Measurements from ENCODE around the gene TNFRSF21.
"Not testable (repeated sequence)": the region's sequence is repeated elsewhere in the genome, so short reads cannot be mapped to it uniquely, and the experiment has no call there.

Gene TNFRSF21

GRCh38 chr6:47309291-47310130 lies at the start of gene TNFRSF21:
TSS of gene TNFRSF21 (minus strand) at chr6:47309905. CDS start at chr6:47309511, 394 bp downstream.
- peak; percentile 70 to 77 for DNase-seq (ENCODE audit: low read depth in 2 of 2)

DNA sequence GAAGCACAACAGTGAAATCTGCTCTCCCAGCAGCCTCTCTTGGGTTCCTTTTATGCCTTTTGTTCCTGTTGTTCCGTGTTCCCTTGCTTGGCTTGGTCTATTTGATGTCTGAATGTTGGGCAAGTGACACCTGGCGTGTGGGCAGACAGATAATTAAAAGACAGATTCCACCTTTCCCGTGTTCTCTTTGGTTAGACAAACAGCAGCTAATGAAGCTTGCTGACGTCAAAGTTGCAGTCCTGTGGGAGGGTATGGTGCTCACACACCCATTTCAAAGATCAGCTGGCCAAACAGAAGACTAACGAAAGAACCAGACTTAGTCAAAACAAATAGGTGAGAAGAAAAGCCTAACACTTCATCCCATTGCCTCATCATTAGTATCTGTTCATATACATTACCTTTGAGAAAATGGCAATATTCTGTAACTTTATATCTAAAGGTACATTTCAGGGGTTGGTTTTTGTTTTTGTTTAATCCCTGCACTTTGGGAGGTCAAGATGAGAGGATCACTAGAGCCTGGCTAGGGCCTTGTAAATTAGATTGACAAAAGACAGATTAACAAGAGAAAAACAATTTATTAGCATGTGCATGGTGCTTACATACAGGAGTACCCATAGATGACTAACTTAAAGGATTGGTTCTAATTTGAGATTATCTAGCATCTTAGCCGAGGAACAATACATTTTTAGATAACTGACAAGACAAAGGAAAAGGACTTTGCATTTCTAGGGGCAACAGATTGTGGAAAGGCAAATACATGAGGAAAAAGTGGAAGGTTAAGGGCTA lies 48.9 kb upstream of the TNFRSF21 start:
- no peak for DNase-seq (ENCODE audit: low read depth in 2 of 2)

DNA sequence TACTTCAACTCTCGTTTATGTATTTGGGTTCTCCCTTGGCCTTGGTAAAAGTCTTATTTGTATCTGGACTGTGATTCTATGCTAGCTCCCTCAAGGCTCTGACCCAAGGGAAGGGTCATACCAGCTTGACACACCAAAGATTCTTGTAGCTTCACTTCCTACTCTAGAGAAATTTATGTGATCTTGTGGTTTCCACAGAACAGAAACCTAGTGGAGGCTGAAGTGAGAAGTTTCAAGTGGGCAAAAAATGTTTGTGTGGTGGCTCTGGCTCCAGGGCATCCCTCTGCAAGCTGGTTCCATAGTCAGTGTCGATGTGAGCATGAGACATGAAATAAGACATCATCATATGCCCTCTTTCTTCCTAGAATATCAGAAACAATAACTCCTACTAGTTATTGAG lies 48.1 kb upstream of the TNFRSF21 start:
- DNase-seq (ENCODE audit: low read depth in 2 of 2), result no peak

DNA sequence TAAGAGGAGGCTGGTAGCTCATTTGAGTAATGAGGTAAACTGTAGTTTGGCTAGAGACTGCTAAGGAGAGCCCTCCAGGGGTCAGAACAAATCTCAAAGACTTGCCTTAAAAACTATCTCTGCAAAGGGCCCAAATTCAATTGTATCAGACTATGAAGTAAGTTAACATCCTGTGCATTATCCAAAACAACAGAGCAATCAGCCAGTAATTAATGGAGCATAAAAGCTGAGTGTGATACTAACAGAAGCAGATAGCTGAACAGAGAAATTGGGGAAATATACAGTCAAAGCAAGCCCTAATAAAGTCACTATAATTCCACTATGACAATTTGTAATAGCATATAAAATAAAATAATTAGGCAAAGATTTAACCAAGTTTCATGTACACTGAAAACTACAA lies 45.8 kb upstream of the TNFRSF21 start:
- no peak for DNase-seq (ENCODE audit: low read depth in 2 of 2)

GRCh38 chr6:47353871-47354270 lies 44.2 kb upstream of the TNFRSF21 start:
- no peak for DNase-seq (ENCODE audit: low read depth in 2 of 2)

DNA sequence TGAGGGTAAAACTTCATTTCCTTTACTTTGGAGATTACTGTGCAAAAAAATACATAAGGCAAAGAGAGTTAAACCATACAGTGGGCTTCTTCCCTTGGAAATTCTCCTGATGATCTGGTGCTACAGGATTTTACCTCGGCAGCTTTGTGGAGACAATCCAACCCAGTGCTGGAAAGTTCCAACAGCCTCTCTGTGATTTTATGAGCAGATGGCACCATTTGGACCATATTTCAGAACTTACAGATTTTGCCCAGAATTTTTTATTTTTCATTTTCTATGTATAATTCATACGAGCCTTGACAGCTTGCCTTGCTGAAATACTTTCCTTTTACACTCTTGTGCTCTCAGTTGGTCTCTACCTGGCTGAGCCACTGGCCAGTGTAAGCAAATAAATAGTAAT lies 43.3 kb upstream of the TNFRSF21 start:
- DNase-seq (ENCODE audit: low read depth in 2 of 2), result no peak

DNA sequence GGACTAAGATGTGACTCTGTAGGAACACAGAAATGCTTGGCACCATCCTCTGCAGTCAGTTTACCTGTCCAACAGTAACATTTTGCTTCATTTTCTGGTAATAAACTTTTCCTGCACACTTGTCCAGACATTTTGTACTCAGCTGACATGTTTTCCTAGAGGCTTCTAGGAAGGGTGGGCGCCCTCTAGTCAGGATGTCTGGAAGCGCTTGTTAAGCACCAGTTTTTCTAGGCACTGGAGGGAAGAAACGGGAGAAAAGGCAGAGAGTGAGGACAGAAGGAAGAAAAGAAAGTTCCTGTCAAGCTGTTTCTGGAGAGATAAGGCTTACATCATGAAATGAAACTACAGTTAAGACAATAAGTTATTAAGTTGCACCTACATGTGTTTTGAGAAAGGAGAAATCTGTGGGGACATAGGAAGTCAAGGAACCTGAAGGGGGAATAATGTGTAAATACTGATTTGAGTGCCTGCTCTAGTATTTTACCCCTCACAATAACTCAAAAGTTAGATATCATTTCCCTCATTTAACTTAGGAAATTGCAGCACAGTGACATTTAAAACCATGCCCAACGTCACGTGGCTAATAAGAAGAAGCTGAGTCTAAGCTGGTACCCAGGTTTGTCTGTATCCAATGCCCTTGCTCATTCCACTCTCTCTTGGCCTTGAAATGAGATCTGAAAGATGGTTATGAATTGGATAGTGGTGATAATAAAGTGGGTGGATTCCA lies 42.7 kb upstream of the TNFRSF21 start:
- DNase-seq (ENCODE audit: low read depth in 2 of 2), result no peak

DNA sequence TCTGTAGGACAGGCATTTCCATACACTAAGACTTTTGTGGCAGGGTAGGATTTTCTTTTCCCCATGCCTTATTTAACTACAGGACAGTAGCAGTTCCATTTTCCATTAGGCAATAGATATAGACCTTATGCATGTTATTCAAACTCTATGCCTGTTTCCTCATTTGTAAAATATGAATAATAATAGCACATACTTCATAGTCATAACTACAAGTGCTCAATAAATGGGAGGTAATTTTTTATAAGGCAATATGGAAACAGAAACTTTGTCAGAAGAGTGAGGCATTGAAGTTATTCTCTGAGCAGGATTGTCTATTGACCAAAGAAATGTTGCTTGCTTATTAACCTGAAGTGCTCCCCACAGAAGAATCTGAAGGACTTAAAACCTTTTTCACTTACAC lies 41.9 kb upstream of the TNFRSF21 start:
- no peak for DNase-seq (ENCODE audit: low read depth in 2 of 2)

GRCh38 chr6:47349931-47350330 lies 40.2 kb upstream of the TNFRSF21 start:
- DNase-seq (ENCODE audit: low read depth in 2 of 2), result no peak

DNA sequence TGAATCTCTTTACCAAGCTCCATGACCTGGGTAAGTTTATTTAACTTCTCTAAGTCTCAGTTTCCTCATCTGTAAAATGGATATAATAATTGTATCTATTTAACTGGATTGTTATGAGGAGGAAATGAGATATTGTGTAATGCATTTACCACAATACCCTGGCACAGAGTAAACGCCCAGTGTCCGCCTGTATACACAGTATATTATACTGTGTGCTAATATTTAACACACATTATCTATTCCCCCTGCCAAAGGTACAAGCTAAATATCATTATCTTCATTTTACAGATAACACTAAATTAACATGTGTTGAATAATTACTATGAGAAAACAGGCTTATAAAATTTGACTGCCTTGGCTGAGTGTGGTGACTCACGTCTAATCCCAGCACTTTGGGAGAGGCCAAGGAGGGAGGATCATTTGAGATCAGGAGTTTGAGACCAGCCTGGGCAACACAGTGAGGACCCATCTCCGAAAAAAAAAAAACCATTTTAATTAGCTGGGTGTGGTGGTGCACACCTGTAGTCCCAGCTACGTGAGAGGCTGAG lies 38.7 kb upstream of the TNFRSF21 start:
- no peak for DNase-seq (ENCODE audit: low read depth in 2 of 2)

DNA sequence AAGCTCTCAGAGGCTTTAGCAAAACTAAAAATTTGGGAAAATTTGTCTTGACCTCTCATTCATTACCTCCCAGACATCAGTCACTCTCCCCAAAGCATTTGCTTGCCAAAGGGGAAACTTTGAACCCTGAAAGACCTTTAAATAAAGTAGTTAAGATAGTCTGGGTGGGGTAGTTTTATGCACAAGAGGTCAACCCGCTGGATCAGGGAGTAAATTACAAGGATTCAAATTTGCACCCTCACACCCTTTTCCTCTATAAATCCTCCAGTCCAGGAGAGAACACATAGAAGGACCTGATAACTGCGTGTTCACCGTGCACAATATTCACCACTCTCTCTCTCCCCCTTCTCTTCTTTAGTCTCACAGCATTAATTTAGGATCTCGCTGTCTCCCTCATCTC lies 36.1 kb upstream of the TNFRSF21 start:
- no peak for DNase-seq (ENCODE audit: low read depth in 2 of 2)

- DNase-seq (ENCODE audit: low read depth in 2 of 2), result no peak
Measured at GRCh38 chr6:47344022-47344421, 34.3 kb upstream of the TNFRSF21 start.

DNA sequence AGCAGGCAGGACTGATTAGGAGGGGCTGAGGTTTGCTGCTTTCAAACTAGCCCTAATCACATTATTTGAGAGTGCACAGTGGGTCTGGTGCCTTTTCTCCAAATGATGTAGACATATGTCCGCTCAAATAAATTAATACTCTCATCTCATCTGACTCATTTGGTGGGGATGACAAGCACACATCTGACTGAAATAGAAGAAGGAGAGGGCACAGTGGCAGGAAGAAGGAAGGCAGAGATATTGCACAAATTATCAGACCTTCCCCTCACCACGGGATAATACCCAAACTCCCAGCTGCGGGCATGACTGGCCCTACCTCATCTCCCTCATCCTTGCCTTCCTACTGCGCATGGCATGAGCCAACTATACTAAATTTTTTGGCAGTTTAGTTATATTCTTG lies 33.9 kb upstream of the TNFRSF21 start:
- no peak for DNase-seq (ENCODE audit: low read depth in 2 of 2)

- DNase-seq (ENCODE audit: low read depth in 2 of 2), result no peak
Measured at GRCh38 chr6:47342824-47343223, 33.1 kb upstream of the TNFRSF21 start.

DNA sequence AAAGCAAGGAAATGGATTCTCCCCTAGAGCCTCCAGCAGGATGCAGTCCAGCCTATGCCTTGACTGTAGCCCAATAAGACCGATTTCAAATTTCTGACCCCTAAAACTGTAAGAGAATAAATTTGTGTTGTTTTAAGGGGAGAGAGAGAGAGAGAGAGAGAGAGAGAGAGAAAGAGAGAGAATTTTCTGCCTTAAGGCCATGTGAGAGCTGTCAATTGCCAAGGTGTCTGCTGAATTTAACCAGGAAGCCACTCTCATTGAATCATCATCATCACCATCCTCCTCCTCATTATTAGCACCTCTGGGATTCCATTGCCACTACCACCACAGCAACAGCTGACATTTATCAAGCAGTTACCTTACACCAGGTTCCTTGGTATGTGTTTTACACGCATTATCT lies 27.8 kb upstream of the TNFRSF21 start:
- DNase-seq (ENCODE audit: low read depth in 2 of 2), result no peak

DNA sequence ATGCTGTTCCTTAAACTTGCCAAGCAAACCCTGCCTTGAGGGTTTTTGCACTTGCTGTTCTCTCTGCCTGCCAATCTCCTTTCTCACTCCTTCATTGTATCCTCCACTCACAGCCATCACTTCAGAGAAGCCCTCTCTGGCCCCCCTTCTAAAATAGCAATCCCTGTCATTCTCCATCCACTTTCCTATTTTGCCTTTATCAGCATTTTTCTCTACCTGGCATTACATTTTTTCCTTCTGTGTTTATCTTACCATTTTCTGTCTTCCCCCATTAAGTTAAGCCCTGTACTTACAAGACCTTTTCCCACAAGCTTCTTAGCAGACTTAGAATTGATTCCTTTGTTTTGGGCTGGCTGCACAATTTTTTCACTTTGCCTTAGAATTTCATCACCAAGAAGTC lies 26.6 kb upstream of the TNFRSF21 start:
- DNase-seq (ENCODE audit: low read depth in 2 of 2), result no peak

DNA sequence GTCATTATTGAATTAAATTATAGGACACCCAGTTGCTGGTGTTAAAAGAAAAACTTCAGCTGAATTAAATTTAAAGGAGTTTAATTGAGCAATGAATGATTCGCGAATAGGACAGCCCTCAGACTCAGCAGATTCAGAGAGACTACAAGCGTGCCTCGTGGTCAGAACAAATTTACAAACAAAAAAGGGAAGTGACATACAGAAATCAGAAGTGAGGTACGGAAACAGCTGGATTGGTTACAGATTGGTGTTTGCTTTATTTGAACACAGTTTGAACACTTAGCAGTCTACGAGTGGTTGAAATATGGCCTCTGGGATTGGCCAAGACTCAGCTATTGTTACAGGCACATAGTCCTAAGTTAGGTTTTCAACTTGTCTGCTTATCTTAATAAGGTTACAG lies 25.8 kb upstream of the TNFRSF21 start:
- no peak for DNase-seq (ENCODE audit: low read depth in 2 of 2)

DNA sequence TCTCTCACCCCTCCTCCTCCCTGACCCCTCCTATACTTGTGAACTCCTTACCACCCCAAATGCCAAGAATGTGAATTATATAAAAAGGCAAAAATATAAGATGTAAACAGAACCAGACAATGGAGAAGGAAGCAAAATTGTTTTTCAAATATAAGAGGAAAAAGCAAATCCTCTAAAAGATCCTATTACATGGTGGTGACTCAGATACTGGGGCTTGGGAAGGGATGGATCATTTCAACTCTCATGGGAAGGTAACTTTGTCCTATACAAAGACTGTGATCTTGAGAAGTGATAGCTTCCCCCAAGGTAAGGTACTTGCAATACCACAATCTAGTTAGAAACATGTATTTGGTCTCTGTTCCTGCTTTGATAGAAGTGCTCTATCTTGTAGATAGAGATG lies 24.6 kb upstream of the TNFRSF21 start:
- DNase-seq (ENCODE audit: low read depth in 2 of 2), result no peak

GRCh38 chr6:47328606-47329005 lies 18.9 kb upstream of the TNFRSF21 start:
- not testable (repeated sequence) for DNase-seq (ENCODE audit: low read depth in 2 of 2)

DNA sequence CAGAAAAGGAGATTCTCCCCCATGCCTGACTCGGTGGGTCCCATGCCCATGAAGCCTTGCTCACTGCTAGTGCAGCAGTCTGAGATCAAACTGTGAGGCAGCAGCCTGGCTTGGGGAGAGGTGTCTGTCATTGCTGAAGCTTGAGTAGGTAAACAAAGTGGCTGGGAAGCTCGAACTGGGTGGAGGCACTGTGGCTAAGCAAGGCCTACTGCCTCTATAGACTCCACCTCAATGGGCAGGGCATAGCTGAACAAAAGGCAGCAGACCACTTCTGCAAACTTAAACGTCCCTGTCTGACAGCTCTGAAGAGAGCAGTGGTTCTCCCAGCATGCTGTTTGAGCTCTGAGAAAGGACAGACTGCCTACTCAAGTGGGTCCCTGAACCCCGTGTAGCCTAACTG lies 18.4 kb upstream of the TNFRSF21 start:
- DNase-seq (ENCODE audit: low read depth in 2 of 2), result not testable (repeated sequence)

DNA sequence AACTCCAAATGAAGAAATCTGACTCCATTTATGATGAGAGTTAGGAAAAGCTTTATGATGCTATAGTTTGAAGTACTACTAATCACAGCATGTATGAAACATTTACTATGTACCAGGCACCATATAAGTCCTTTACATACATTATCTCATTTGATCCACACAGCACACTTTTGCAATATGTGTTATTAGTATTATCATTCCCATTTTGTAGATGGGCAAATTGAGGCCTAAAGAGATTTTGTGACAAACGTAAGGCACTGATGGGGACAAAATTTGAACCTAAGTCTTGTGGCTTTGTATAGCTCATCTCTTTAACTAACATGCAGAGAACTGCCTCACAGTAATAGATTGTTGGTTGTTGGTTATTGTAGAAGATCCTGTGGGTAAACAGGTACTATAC lies 14.2 kb upstream of the TNFRSF21 start:
- DNase-seq (ENCODE audit: low read depth in 2 of 2), result no peak

DNA sequence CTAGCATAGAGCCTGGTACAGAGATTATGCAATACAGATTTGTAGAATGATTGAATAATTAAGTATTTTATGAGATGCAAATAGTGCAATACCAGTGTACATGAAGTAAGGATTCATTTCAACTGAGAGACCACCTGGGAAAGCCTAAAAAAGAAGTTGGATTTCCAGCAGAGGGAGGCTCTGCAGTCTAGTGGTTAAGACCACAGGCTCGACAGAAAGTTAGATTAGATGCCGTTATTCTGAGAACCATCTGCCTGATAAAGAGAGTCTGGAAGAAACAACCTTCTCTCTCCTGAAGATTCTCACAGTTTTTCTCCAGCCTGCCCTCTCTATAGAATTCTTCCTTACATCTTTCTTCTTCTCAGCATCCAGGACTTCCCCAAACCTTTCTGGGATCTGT lies 13.6 kb upstream of the TNFRSF21 start:
- DNase-seq (ENCODE audit: low read depth in 2 of 2), result no peak

All from activated CD4-positive, alpha-beta T cell treated with anti-CD3 and anti-CD28 coated beads for 24 hours (primary cell).